ENCODE results near the gene IL4I1.

Gene IL4I1

DNA sequence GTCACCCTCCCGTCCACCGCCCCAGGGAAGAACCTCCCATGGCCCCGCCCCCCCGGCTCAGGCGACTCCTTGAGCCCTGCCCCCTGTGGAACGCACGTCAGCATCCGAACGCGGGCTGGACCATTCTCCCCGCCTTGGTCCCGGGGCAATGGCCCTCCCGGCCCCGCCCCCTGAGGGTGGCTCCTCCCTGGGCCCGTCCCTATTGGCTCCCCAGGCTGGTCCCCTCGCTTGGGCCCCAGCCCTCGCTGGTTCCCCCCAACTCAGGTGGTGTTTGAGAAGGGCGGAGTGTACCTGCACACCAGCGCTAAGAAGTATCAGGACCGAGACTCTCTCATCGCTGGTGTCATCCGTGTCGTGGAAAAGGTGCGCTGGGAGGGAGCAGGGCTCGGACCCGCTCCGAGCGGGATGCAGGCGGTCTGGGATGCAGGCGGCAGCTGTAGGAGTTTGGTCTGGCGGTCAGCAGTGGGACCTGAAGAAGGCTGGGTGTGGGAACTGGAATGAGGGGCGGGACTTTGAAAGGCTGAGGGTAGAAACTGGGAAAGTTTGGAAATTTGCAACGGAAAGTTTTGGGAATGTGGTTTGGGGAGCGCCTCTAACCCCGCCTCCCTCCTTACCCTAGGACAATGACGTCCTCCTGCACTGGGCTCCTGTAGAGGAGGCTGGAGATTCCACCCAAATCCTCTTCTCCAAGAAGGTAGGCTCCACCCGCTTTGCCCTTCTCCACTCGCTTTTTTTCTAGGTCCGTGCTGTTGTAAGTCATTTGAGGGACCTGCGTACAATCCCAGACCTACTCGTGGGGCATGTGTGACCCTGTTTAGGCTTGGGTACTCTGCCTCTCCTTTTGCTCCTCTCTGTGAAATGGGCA, 18.6 kb downstream of the IL4I1 start:
- peak; percentile 93 for DNase-seq

DNA sequence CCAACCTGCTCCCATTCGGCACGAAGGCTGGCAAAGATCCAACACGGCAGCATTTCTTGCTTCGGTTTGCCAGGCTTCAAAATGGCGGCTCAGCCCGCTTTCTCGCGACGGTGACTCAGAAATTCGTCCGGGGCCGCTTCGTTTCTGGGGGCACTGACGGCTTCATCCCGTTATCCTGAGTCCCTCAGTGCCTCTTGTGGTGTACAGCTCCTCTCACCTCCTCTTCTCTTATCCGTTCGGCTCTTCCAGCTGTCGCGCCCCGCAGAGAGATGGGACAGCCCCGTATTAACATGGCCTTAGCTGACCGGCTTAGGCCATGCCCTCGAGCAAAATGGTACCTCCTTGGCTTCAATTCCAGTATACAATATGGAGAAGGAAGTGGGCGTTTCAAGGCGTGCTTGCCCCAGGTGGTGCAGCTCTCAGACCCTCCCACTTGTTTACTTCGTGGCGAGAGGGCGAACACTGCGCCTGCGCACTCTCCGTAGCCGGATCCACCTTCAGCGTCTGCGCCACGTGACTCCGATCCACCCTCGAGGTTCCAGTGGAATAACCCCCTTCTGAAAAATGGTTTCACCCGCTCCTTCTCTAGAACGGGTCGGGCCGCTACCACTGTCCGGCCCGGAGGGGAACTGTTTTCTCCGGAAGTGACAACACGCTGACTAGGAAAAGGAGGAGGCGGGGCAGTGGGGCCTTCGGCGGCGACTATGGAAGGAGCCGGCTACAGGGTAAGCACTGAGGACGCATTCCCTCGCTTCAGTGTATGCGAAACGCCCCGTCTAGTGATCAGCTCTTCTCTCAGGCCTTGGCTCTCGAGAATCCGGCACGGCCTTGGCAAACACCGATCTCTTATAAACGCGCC, 19.4 kb downstream of the IL4I1 start, which contains the start of the genes AKT1S1 and TBC1D17:
Gene AKT1S1, minus strand, starts transcription at position 336 of the 859 bp plus-strand sequence. CDS start 4,060 bp downstream, outside the sequence.
Gene TBC1D17, plus strand, starts transcription at position 683 of the 859 bp plus-strand sequence. Its CDS starts 22 bp downstream, at position 705.
- DNase-seq: peak; percentile 90

DNA sequence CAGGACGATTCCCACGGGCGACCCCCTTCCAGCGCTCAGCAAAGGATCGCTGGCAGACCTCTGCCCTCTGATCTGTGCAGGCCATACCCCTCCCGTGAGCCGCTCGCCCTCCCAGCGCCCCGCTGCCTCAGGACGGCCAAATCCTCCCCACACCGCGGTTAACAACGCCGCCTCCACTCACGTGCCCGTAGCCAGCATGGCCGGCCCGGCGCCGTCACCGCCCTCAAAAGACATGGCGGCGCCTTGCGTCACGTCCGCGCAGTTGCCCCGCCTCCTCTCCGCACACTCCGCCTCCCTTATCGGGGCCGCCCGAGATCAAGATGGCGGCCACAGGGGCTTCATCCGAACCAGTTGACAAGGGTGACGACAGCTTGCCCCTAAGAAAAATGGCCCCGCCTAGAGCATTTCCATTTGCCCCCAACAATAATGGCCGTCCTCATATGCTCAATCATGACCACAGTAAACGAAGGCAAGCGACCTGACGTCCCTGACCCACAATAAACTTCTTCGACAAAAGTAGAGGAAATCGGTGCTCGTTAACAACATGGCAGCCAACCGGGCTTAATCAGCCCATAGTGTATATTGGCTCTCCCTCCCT, 20.2 kb downstream of the IL4I1 start:
- DNase-seq: peak; percentile 92

DNA sequence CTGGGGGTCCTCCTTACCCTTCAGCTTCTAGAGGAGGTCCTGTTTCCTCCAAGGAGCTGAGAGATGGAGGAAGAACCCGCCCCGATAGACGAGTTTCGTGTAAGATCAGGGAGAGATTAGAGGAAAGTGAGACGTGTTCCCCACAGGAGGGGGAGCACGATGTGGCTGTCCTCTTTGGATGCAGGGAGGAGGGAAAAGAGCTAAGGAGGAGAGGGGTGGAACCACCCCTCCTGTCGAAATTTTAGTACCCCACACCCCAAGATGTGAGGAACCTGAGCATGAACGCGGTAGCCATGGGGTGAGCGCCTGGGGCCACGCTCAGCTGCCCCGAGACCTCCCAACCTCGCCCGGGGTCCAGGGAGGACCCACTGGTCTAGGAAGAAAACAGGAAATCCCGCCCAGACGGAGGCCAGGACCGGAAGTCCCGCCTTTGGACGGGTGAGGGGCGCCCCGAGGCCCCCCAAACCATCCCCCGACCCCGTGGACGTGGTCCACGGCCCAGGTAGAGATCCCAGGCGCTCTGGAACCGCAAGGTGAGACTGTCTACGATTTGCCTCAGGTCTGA, 20.7 kb downstream of the IL4I1 start:
- DNase-seq: no peak

DNA sequence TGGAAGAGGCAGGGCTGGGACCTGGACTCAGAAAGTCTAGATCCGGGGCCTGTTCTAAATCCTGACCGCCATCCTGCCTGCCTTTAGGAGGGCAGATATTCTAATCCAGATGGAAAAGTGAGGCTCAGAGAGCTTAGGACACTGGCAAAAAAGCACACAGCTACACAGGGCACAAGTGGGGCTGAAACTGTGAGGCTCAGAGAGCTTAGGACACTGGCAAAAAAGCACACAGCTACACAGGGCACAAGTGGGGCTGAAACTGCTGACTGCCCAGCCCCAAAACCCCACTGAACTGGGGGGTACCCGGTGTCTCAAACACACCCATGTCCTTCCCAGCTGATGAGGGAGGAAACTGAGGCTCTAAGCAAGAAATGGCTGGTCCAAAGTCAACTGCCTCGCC, 21.5 kb downstream of the IL4I1 start:
- DNase-seq: no peak

DNA sequence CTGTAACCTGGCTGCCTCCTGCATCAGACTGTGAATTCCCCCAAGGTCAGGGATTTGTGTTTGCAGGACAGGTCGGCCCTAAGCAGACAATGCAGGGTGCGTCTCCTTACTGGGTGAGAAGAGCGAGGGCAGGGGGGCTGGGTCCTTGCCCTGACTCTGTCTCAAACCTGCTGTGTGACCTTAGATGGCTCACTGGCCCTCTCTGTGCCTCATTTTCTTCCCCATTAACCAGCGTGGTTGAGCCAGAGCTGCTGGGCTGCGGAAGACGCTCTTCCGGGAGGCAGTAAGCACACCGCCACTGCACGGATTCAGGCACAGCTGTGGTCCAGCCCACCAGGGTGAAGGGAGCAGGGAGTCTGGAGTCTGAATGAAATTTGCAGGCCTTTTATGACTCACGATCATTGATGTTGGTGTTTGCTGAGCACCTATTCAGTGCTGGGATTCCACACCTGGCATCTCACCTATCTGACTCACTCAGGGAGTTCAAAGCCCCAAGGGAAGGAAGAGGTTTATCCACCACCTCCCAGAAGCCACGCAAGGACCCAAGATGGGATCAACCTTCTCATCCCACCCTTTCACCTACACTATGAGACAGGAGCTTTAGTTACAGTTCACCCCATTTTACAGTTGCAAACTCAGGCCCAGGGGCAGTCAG, 22.1 kb downstream of the IL4I1 start:
- no peak for DNase-seq

DNA sequence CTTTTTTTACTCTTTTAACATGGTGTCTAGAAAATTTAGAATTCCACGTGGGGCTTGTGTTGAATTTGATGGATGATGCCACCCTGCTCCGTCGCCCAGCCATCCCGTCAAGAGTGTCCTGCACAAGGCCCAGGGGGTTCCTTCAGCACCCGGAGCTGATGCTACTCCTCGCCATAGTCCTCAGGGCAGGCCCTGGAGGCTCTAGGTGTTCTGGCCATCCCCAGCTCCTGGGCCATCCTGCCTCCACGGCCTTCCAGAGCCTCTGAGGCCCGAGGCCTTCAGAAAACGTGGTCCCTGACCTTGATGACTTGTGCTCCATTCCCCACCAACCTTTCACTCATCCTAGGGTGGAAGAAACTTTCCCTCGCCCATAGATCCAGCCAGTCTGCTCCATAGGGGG, 22.9 kb downstream of the IL4I1 start:
- no peak for DNase-seq

DNA sequence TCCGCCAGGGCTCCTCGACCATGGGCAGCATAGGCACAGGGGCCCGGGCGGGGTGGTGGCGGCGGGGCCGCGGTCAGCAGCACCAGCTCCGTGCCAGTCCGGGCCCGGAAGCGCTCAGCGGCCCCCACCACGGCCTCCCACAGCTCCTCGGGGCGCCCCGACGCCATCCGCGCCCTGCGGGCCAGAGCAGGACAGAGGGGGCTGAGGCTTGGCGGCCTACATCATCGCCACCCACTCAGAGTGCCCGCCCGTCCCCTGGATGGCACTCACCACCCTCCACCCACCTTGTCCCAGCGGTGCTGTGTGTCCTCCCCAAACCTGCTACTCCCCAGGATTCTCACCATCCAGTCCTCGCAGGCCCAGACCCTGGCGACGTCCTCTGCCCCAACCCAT, 23.6 kb downstream of the IL4I1 start:
- DNase-seq: no peak

DNA sequence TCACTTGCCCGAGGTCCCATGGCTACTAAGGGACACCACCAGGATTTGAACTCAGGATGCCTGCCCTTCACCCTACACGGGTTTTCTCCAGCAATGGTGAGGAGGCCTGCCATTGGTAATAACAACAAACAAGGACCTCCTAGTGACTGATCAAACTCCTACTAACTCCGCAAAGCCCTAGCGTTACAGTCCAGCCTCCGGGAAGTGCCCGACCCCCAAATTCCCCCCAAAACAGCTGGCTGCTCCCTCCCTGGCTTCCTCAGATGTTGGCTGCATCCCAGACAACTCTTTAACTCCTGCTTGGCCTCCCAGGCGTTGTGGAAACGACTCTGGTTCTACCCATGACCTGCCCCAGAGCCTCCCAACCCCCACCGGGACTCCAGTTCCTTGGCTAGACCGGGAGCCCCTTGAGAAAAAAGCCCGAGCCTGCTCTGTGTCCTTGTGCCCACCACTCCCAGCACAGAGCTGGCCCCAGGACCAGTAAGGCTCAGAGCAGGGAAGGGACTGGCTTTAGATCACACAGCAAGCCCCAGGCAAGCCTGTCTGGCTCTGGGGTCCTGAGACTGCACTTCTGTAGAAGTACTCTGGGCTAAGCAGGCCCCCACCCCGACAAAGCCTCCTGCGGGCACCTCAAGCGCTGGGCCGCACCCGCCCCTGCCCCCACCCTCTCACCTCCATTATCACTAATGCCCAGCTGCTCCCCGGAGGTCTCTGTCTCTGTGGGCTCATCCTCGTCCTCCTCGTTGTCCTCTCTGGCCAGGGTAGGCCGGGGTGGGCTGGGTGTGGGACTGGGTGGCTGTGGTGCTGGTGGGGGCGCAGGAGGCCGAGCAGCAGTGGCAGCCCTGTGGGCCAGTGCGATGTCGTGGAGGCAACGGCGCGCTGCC, 24.2 kb downstream of the IL4I1 start:
- no peak for DNase-seq

DNA sequence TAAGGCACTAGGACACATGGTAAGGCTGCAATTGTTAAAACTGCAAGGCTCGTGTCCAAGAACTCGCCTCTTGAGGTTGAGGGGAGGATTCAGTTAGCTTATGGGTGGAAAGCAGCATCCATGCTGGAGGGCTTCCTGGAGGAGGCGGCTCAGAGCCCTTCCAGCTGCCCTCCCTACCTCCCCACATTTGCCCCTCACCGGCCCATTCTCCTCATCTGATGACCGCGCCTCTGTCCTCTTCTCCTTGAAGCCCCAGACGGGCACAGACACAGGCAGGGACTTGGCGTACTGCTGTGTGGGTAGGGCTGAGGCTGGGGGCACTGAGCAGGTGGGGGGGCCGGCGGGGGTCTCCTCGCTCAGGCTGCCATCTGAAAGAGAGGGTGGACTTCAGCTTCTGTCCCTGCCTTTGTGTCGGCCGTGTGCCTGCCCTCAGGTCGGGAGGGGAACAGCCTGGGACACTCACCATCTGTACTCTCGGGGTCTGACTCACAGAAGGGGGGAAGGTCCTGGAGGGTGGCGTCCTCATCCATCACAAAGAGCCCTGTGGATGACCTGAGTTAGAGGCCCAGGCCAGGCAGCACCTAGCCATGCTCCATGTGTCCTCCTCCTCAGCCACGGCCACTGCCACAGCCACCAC, 25.2 kb downstream of the IL4I1 start:
- DNase-seq: no peak

DNA sequence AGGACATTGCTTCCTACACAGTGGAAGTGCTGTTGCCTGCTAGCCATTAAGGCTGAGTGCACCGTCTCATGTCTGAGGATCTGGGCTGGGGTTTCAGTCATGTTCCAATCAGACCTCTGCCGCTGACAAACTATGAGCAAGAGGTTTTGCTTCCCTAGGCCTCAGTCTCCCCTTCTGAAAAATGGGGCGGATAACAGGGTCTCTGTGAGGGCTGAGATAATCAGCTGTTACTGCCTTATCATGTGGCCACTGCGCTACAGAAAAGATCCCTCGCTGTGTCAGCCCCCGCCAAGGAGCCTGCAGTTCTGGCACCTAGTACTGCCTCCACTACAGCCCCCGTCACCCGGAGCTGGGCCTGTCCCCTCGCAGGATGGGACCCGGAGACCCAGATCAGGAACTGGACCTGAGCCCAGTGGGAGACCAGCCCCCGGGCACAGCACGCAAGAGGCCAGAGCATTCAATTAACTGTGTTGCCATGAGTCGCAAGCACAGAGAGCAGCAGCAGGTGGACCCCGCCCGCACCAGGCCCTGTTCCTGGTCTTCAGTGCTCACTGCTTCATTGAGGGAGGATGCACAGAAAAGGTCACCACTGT, 26.3 kb downstream of the IL4I1 start:
- no peak for DNase-seq

DNA sequence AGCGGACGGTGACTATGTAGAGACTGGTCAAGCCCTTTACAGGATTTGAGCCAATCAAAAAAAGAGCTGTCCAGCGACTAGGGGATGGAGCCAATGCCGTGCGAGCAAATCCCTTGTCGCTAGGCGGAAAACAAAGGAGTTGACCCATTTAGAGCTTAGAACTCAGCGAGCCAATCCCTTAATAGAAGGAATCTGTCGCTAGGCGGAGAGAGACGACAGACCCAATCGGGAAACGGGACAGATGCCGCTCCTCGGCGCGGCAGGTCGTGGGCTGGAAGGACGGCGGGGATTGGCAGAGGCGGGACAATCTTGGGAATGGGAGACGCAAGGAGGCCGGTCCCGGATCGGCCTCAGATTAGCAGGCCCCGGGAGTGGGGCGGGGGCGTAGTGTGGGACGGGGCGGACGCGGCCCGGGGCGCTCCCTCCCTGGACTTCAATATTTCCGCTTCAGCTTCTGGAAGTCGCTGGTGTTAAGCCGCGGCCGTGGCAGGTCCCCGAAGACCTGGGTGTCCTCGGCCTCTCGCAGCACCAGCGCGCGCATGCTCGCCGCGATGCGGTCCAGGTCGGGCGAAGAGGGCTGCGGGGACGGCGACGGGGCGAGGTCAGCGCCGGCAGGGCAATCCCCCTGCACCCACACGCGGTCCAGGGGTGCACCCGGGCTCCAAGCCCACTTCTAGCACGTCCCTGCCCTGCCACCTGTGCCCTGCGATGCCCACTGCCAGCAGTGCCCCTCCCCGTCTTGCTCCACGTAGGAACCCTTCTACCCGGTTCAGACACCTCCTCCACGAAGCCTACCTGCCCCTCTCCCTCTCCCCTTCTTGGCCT, 27.0 kb downstream of the IL4I1 start:
- peak; percentile 75 for DNase-seq

DNA sequence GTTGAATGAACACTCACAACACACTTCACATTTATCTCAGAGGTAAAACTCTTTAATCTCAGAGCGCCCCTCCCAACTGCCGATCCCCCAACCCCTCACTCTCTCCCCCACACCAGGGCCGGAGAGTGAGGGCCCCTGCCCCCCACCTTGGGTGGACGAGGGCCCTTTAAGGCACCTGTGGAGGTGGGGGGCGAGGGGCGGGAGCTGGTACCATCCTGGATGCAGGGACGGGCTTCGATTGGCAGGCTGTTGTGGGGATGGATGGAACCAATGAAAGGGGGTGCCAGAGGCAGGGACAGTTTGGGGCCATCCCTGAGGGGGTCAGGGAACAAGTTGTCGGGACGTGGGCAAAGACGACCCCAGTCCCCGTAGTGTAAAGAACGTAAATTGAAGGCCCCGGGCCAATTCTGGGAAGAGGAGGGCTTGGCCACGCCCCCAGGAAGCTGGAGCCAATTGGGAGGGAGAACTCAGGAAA, 27.6 kb downstream of the IL4I1 start:
- no peak for DNase-seq

DNA sequence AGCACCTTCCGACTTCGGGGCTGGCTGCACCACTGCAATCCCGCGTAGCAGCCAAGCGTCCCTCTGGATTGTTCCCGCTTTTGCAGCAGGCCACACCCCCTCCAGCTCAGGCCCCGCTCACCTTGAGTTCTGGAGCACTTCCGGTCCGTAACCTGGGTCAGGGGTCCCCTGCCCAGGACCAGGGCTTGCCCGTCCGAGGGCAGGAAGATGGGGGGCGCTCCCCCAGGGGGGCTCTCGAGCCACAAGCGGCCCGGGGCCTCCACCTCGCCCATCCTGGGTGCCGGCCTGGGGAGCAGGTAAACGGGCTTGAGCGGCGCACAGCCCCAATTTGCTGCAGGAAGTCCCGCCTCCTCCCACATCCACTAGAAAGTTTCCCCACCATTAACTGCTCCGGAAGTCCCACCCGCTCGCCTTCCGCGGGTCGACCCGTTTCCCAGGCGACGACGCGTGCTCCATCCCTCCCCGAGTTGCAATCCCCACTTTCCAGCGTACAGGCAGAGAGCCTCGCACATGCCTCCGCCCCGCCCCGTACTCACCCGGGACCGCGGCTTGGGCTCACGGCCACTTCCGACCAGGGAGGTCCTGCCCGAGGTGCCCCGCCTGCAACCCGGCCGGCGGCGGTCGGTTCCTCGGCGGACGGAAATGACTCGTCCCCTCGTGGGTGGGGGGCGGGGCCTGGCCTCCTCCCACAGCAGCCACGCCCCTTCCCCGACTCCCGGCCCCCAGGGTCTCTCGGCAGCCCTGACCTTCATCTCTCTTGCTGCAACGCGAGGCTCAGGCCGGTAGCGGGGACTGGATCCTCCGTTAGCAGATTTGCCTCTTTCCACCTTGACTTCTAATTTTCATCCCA, 29.5 kb downstream of the IL4I1 start, which contains the start of gene PNKP:
Gene PNKP, minus strand, starts transcription at position 644 of the 850 bp plus-strand sequence. Its CDS starts 372 bp downstream, at position 272.
- DNase-seq: peak; percentile 78

DNA sequence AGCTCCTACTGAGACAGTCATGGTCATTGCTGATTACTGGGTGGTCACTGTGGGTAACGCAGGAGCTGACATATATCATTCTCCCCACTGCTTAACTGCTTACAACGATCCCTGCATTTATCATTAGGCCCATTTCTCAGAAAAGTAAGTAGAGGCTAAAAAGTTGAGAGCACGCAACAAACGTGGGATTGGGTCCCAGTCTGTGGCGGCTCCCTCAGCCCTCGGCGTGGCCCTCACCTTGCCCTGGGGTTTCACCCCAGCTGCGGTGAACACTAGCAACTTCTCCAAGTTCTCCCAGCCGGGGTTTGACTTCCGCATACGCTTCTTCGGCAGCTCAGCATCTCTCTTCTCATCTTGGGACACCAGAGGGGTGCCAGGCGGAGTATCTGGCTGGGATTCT, 31.8 kb downstream of the IL4I1 start:
- DNase-seq: no peak

DNA sequence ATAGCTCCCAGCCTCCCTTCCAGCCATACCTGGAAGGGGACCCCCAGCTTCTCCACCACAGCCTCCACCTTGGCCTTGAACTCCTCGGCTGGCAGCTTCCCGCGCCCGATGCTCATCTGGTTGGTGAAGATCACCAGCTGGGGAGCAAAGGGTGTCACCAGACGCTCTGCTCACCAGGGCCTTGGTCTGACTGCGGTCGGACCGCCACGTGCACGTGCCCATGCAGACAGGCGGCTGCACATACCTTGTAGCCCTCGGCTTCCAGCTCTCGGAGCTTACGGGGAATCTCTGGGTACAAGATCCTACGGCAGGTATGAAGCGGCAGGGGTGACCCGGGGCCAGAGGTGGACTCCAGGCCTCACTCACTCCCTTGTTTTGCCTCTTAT, 32.8 kb downstream of the IL4I1 start:
- DNase-seq: no peak

DNA sequence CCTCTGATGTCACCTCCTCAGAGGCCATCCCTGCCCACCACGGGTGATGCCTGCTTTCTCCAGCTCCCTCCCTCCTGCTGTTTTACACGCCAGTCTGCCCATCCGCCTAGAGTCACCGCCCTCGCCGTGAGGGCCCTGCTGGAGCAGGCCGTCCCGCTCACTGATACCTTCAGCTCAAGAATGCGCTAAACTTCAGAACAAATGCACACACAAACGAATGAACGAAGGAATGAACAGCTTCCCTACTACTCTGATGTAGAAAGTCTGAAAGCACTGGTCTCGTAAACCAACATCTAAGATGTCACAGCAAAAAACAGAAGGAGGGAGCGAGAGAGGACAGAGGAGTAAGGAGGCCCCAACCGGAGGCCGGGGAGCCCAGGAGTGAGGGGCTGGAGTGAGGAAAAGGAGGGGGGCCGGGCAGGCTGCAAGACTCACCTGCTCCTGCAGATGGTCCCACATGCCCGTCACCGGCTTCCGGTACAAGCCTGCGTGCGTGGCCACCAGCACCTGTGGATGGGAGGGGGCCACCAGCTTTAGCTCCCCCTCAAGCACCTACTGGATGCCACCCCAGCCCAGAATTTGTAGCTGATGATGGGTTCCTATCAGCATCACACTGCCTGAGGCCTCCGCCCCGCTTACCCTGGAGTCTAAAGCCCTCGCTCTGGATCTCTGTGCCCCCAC, 33.3 kb downstream of the IL4I1 start:
- DNase-seq: no peak

All from activated gamma-delta T cell (primary cell).